Measurements from ENCODE around the gene PRKD2.

The PRKD2 gene

DNA sequence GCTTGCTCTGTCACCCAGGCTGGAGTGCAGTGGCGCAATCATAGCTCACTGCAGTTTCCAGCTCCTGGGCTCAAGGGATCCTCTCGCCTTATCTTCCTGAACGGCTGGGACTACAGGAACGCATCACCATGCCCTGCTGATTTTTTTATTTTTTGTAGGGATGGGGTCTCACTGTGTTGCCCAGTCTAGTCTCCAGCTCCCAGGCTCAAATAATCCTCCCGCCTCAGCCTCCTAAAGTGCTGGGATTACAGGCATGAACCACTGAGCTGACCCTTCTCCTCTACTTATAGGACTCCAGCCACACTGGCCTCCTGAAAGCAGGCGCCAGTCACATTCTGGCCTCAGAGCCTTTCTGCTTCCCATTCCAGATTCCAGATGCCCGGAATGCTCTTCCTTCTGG is 66.5 kb downstream of the PRKD2 start:
- peak; percentile 94 for TF ChIP-seq ZNF121 (tag by site-specific recombination; IDR thresholded peaks at IDR 0.05)
- no peak for TF ChIP-seq ZNF223 (tag by site-specific recombination; IDR thresholded peaks at IDR 0.05)
- no peak overlapping the region for H3K27ac ChIP-seq (ENCODE audit: extremely low read depth, low read depth, low read length)
- no peaks in the 10 kb centered on the region for H3K9me3 ChIP-seq (ENCODE audit: control insufficient read depth, insufficient read depth, low read depth, low read length)
- POLR2A ChIA-PET = no interaction called here
- H3K4me3 ChIP-seq (ENCODE audit: low read depth, low read length) = no peak overlapping the region
- H3K4me1 ChIP-seq (ENCODE audit: control insufficient read depth, insufficient read depth, low read length) = no peaks in the 10 kb centered on the region
- no peaks in the 10 kb centered on the region; a peak in 1 of 3 replicates for H3K36me3 ChIP-seq (ENCODE audit: control insufficient read depth in 2 of 2, insufficient read depth in 1 of 2, low read length in 2 of 2)
- CTCF ChIA-PET = interaction anchor here (0.7 kb wide), 3 partner anchors 151 to 190 kb away, joined by 3 to 6 read pairs (median 3); no protein-coding TSS in a partner anchor

DNA sequence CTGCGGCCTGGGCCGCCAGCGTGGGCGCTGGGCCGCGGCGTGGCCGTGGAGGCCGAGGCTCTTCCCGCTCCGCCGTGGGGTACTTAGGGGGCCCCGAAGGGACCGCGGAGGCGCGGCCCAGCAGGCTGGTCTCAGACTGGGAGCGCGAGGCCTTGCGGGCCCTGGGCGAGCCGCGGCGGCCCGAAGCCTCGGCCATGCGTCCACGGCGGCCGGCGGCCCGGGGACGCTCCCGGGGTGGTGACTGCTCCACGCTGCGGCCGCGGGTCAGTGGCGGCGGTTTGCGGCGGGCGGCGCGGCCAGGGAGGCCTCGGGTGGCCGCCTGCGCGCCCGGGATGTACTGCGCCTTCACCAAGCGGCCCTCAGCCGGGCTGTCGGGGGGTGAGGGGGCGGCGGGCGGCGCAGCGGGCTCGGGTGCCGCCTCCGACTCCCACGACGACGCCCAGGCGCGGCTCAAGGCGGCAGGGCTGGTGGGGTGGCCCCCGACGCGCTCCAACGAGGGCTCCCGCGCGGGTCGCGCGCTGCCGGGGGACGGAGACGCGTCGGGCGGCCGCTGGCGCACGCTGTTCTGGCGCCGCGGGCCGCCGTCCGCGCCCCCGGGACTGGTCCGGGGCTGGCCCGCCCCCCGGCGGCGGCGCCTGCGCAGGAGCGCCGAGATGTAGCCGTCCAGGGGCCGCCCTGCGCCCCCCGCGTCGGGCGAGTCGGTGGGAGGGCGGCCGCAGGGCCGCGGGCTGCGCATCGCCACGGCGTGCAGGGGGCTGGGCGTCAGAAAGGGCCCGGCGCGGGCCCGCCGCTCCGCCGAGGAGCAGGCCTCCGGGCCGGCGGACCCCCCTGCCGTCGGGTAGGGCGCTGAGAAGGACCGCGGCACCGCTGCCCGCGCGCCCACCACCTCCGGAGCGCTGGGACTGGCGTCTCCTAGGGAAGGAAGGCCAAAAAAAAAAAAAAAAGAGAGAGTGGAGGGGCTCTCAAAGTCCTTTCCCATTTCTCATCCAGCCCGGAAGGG is 67.7 kb downstream of the PRKD2 start:
- POLR2A ChIA-PET = no interaction called here
- Histone ChIP-seq H3K9me3 (ENCODE audit: control insufficient read depth, insufficient read depth, low read depth, low read length) (no peaks in the 10 kb centered on the region), H3K27ac (ENCODE audit: extremely low read depth, low read depth, low read length) (no peak overlapping the region), H3K4me1 (ENCODE audit: control insufficient read depth, insufficient read depth, low read length) (no peaks in the 10 kb centered on the region), H3K4me3 (ENCODE audit: low read depth, low read length) (no peak overlapping the region), H3K36me3 (ENCODE audit: control insufficient read depth in 2 of 2, insufficient read depth in 1 of 2, low read length in 2 of 2) (no peaks in the 10 kb centered on the region)
- CTCF ChIA-PET = interaction anchor here (0.7 to 1.2 kb wide), 2 partner anchors 13 to 192 kb away, joined by 5 to 6 read pairs; no protein-coding TSS in a partner anchor
- TF ChIP-seq ZNF621 (tag by site-specific recombination; IDR thresholded peaks at IDR 0.05) = no peak
- TF ChIP-seq ZSCAN30 (tag by site-specific recombination; IDR thresholded peaks at IDR 0.05) = no peak
- TF ChIP-seq ZNF701 (tag by site-specific recombination; IDR thresholded peaks at IDR 0.05) = no peak
- TF ChIP-seq, protein P1, sequence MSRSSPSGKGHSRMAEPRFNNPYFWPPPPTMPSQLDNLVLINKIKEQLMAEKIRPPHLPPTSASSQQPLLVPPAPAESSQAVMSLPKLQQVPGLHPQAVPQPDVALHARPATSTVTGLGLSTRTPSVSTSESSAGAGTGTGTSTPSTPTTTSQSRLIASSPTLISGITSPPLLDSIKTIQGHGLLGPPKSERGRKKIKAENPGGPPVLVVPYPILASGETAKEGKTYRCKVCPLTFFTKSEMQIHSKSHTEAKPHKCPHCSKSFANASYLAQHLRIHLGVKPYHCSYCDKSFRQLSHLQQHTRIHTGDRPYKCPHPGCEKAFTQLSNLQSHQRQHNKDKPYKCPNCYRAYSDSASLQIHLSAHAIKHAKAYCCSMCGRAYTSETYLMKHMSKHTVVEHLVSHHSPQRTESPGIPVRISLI (tag by site-specific recombination; IDR thresholded peaks at IDR 0.05) = no peak
- no peak for TF ChIP-seq ZNF76 (tag by site-specific recombination; IDR thresholded peaks at IDR 0.05; ENCODE audit: borderline replicate concordance, low read depth)
- no peak for TF ChIP-seq SP2 (tag by site-specific recombination; IDR thresholded peaks at IDR 0.05)
- TF ChIP-seq SCRT2 (tag by site-specific recombination; IDR thresholded peaks at IDR 0.05) = no peak
- TF ChIP-seq, protein P2, sequence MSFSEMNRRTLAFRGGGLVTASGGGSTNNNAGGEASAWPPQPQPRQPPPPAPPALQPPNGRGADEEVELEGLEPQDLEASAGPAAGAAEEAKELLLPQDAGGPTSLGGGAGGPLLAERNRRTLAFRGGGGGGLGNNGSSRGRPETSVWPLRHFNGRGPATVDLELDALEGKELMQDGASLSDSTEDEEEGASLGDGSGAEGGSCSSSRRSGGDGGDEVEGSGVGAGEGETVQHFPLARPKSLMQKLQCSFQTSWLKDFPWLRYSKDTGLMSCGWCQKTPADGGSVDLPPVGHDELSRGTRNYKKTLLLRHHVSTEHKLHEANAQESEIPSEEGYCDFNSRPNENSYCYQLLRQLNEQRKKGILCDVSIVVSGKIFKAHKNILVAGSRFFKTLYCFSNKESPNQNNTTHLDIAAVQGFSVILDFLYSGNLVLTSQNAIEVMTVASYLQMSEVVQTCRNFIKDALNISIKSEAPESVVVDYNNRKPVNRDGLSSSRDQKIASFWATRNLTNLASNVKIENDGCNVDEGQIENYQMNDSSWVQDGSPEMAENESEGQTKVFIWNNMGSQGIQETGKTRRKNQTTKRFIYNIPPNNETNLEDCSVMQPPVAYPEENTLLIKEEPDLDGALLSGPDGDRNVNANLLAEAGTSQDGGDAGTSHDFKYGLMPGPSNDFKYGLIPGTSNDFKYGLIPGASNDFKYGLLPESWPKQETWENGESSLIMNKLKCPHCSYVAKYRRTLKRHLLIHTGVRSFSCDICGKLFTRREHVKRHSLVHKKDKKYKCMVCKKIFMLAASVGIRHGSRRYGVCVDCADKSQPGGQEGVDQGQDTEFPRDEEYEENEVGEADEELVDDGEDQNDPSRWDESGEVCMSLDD (tag by site-specific recombination; IDR thresholded peaks at IDR 0.05) = no peak
- TF ChIP-seq, protein P3, sequence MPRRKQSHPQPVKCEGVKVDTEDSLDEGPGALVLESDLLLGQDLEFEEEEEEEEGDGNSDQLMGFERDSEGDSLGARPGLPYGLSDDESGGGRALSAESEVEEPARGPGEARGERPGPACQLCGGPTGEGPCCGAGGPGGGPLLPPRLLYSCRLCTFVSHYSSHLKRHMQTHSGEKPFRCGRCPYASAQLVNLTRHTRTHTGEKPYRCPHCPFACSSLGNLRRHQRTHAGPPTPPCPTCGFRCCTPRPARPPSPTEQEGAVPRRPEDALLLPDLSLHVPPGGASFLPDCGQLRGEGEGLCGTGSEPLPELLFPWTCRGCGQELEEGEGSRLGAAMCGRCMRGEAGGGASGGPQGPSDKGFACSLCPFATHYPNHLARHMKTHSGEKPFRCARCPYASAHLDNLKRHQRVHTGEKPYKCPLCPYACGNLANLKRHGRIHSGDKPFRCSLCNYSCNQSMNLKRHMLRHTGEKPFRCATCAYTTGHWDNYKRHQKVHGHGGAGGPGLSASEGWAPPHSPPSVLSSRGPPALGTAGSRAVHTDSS (tag by site-specific recombination; IDR thresholded peaks at IDR 0.05) = no peak
- TF ChIP-seq, protein P4, sequence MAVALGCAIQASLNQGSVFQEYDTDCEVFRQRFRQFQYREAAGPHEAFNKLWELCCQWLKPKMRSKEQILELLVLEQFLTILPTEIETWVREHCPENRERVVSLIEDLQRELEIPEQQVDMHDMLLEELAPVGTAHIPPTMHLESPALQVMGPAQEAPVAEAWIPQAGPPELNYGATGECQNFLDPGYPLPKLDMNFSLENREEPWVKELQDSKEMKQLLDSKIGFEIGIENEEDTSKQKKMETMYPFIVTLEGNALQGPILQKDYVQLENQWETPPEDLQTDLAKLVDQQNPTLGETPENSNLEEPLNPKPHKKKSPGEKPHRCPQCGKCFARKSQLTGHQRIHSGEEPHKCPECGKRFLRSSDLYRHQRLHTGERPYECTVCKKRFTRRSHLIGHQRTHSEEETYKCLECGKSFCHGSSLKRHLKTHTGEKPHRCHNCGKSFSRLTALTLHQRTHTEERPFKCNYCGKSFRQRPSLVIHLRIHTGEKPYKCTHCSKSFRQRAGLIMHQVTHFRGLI (tag by site-specific recombination; IDR thresholded peaks at IDR 0.05) = no peak
- no peak for TF ChIP-seq GFI1B (tag by site-specific recombination; IDR thresholded peaks at IDR 0.05)
- no peak for TF ChIP-seq ZFHX2 (tag by site-specific recombination; conservative IDR thresholded peaks at IDR 0.05)
- TF ChIP-seq TCF7L2 (IDR thresholded peaks at IDR 0.05; ENCODE audit: borderline replicate concordance, low read depth, low read length) = no peak
- no peak for TF ChIP-seq ZBTB7A (tag by site-specific recombination; IDR thresholded peaks at IDR 0.05; ENCODE audit: low read depth)
- TF ChIP-seq, protein P5, sequence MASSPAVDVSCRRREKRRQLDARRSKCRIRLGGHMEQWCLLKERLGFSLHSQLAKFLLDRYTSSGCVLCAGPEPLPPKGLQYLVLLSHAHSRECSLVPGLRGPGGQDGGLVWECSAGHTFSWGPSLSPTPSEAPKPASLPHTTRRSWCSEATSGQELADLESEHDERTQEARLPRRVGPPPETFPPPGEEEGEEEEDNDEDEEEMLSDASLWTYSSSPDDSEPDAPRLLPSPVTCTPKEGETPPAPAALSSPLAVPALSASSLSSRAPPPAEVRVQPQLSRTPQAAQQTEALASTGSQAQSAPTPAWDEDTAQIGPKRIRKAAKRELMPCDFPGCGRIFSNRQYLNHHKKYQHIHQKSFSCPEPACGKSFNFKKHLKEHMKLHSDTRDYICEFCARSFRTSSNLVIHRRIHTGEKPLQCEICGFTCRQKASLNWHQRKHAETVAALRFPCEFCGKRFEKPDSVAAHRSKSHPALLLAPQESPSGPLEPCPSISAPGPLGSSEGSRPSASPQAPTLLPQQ (tag by site-specific recombination; IDR thresholded peaks at IDR 0.05) = no peak
- no peak for TF ChIP-seq ZNF624 (tag by site-specific recombination; IDR thresholded peaks at IDR 0.05)
- TF ChIP-seq, protein P6, sequence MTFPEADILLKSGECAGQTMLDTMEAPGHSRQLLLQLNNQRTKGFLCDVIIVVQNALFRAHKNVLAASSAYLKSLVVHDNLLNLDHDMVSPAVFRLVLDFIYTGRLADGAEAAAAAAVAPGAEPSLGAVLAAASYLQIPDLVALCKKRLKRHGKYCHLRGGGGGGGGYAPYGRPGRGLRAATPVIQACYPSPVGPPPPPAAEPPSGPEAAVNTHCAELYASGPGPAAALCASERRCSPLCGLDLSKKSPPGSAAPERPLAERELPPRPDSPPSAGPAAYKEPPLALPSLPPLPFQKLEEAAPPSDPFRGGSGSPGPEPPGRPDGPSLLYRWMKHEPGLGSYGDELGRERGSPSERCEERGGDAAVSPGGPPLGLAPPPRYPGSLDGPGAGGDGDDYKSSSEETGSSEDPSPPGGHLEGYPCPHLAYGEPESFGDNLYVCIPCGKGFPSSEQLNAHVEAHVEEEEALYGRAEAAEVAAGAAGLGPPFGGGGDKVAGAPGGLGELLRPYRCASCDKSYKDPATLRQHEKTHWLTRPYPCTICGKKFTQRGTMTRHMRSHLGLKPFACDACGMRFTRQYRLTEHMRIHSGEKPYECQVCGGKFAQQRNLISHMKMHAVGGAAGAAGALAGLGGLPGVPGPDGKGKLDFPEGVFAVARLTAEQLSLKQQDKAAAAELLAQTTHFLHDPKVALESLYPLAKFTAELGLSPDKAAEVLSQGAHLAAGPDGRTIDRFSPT (tag by site-specific recombination; IDR thresholded peaks at IDR 0.05) = no peak
- TF ChIP-seq, protein P7, sequence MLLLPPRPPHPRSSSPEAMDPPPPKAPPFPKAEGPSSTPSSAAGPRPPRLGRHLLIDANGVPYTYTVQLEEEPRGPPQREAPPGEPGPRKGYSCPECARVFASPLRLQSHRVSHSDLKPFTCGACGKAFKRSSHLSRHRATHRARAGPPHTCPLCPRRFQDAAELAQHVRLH (tag by site-specific recombination; IDR thresholded peaks at IDR 0.05) = no peak
- no peak for TF ChIP-seq ZNF501 (tag by site-specific recombination; IDR thresholded peaks at IDR 0.05)
- no peak for TF ChIP-seq ZNF16 (tag by site-specific recombination; IDR thresholded peaks at IDR 0.05; ENCODE audit: low read depth)
